Daoy (cell line): ENCODE results near the gene RNF213. TPM values are rescaled to one million over a fixed set of nuclear protein-coding genes. Genes with fewer than 3 reads are reported as not detected.
"Not testable (repeated sequence)": the region's sequence is repeated elsewhere in the genome, so short reads cannot be mapped to it uniquely, and the experiment has no call there.

Experiments used
- DNase-seq: peaks from one replicate; pipeline ENCODE4 v3.0.0-alpha.2; 2015; ENCODE audit warnings: low read depth
- total RNA-seq: library from RNA; depleted of rRNA; stranded (reverse); fragments of >200 nt; shearing (Covaris generic); gene quantifications from 2 replicates; pipeline ENCODE4 v1.2.3, GENCODE V29; 2014

RNF213 gene
- total RNA-seq, 1 experiment from 2014 or later: 19.0 TPM

- DNase-seq: no peak
Observed at GRCh38 chr17:80223838-80224497, 36.7 kb upstream of the RNF213 start.

DNA sequence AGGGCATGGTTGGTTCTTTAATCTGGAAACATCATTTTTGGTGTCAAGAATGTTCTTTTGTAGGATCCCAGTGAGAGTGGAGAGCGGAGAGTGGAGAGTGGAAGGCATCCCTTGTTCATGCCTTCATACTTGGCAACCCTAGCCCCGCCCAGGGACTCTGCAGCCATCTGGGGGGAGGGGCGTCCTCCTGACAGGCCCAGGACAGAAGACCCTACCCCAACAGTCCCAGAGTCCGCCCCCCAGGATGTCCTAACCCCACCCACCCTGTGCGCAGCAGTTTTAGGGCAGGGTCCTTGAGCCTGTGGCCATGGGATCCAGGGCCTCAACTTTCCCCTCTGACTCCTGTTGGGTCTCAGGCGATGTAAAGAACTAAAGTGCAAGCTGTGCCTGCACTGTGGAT is 36.0 kb upstream of the RNF213 start:
- DNase-seq: no peak

DNA sequence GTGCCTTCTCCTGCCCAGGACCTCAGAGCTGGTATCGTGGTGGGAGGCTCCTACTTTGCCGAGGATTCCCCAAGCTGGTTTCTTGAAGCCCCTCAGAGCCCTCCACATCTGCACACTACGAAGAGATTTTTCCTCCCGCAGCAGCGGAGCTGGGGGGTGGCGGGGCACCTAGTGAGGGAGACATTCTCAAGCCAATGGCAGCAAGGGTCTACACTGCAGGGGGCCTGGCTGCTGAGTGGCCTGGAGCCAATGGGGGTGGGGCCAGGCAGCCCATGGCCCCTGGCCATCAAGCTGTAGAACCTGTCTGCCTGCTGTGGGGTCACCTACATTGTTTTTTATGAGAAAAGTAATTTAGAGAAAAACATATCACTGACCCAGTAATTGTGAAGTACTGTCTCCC is 35.4 kb upstream of the RNF213 start:
- no peak for DNase-seq

DNA sequence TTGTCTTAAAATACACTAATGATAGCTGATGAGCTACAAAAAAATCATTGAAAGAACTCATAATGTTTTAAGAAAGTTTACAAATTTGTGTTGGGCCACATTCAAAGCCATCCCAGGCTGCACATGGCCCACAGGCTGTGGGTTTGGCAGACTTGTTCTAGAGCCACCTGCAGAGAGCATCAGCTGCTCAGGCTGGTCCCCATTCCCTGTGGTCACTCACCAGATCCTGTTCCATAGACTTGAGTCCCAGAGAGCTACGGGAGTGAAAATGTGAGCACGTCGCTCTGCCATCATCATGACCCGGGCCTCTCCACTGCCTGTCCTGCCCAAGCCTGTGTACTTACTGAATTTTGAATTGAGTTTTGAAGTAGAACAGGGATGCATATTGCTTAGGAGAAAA is 33.5 kb upstream of the RNF213 start:
- no peak for DNase-seq

DNA sequence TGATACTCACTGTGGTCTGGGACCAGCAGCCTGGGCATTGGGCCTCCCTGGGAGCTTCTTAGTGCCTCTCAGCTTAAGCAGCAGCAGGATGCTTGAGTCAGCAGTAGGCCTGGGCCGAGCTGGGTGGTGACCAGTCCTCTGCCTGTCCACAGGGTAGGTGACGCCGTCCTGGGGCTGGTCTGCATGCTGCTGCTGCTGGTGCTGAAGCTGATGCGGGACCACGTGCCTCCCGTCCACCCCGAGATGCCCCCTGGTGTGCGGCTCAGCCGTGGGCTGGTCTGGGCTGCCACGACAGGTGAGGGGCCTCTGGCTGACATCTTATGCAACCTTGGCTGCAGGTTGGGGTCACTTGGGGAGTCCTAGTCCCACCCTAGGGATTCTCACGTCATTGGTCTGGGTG is 33.0 kb upstream of the RNF213 start:
- no peak for DNase-seq

GRCh38 chr17:80228477-80228876 is 32.2 kb upstream of the RNF213 start:
- DNase-seq: no peak

DNA sequence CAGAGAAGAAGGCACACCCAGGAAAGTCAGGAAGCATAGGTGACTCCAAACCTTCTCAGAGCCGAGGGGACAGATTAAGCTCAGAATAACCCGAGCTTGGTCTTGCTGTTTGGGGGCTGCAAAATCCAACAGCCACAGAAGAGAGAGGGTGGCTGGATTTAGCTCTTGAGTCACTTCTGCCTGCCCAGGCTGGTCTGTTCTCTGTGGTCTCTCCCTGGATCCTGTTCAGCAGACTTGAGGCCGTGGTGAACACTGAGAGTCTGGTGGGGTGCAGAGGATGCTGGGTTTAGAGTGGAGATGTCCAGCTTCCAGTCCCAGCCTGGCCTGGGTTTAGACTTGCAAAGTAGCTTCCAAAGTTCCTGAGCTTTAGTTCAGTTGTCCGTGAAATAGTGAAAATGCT is 31.6 kb upstream of the RNF213 start:
- DNase-seq: no peak

DNA sequence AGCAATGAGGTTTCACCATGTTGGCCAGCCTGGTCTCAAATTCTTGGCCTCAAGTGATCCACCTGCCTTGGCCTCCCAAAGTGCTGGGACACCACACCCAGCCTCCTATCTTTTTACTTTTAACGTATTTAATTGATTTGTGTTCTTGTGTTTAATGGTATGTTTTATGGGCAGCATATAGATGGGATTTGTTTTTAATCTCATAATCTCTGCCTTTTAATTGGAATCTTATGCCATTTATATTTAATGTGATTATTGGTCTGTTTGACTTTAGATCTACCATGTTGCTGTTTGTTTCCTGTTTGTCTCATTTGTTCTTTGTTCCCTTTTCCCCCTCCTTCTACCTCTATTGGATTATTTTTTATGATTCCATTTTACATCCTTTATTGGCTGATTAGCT is 28.2 kb upstream of the RNF213 start:
- no peak for DNase-seq

GRCh38 chr17:80233202-80233601 is 27.4 kb upstream of the RNF213 start:
- no peak for DNase-seq

- no peak for DNase-seq
Observed at GRCh38 chr17:80236911-80237310, 23.7 kb upstream of the RNF213 start.

DNA sequence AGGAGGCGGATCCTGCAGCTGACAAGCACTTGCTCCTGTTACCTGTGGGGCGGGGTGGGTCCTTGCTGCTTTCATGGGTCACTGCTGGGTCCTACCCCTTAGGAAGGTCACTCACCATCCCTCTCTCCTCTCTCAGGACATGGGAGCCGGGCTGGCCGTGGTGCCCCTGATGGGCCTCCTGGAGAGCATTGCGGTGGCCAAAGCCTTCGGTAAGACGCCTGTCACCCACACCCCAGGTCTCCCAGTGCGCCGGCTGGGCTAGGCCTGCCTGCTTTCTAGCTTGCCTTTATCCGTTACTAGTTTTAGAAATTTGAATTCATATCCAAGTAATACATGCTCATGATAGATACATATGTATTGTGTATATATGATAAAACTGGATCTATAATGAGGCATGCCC is 23.3 kb upstream of the RNF213 start:
- no peak for DNase-seq

- DNase-seq: no peak
Observed at GRCh38 chr17:80242505-80242904, 18.1 kb upstream of the RNF213 start.

DNA sequence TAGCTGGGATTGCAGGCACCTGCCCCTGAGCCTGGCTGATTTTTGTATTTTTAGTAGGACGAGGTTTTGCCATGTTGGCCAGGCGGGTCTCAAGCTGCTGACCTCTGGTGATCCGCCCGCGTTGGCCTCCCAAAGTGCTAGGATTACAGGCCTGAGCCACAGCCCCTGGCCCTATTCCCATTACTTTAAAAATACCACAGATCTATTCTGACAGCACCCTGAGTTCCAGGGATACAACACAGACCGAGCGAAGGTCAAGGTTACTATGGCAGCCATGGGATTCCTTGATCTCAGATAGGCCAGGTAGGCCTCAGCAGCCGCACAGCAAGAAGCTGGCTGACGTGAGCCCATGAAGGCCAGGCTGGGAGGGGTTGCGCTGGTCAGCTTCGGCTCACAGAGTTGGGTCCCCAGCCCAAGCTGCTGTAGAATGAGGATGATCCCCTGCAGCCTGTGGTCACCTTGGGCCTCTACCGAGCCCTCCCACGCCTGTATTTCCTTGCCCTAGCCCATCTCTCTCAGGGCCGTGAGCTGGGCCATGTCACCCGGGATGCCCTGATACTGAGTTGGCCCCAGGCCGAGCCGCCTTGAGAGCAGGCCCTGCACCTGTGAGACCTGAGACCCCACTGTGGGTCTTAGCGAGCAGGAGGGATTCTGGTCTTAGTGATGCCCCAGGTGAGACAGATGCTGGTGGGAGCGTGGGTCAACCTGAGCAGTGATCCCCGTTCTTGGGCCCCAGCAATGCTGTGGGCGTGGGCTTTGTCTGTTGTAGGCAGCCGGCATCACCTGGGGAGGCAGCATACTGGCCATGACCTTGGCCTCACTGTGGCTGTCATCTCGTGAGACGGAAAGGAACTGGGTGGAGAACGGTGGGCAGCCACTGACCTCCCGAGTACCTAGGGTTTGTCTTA is 16.9 kb upstream of the RNF213 start:
- no peak for DNase-seq

- not testable (repeated sequence) for DNase-seq
Observed at GRCh38 chr17:80244448-80244847, 16.2 kb upstream of the RNF213 start.

- no peak for DNase-seq
Observed at GRCh38 chr17:80244871-80245509, 15.7 kb upstream of the RNF213 start.

GRCh38 chr17:80245566-80246265 is 14.9 kb upstream of the RNF213 start:
- no peak for DNase-seq

DNA sequence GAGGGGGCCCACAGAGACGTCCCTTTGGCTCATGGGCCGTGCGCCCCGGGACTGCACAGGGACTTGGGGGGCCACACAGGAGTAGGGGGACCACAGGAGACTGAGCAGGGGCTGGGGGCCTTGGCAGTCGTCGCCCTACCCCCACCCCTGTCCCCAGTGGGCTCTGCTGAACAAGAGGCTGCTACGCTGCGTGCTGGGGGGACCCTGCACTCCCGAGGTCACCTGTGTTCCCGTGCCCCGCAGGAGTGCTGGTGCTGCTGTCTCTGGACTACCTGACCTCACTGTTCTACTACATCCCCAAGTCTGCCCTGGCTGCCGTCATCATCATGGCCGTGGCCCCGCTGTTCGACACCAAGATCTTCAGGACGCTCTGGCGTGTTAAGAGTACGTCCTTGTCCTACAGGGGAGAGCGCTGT is 14.4 kb upstream of the RNF213 start:
- DNase-seq: no peak

- no peak for DNase-seq
Observed at GRCh38 chr17:80246726-80247125, 13.9 kb upstream of the RNF213 start.

DNA sequence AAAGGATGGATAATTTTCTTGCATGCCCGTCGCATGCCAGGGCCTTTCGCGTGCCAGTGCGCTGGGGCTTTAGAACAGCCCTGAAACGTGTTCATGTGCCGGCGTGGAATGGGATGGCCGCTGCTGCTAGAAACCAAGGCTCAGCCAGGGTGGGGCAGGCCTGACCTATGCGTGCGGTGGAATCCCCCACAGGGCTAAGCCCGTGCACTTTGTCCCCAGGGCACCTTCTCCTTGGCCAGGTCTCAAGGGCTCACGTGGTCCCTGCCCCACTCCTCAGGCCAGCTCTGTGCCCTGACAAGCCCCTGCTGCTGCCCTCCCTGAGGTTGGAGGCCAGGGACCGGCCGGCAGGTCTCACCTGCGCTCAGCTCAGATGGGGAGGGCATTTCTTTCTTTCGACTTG is 13.1 kb upstream of the RNF213 start:
- no peak for DNase-seq

DNA sequence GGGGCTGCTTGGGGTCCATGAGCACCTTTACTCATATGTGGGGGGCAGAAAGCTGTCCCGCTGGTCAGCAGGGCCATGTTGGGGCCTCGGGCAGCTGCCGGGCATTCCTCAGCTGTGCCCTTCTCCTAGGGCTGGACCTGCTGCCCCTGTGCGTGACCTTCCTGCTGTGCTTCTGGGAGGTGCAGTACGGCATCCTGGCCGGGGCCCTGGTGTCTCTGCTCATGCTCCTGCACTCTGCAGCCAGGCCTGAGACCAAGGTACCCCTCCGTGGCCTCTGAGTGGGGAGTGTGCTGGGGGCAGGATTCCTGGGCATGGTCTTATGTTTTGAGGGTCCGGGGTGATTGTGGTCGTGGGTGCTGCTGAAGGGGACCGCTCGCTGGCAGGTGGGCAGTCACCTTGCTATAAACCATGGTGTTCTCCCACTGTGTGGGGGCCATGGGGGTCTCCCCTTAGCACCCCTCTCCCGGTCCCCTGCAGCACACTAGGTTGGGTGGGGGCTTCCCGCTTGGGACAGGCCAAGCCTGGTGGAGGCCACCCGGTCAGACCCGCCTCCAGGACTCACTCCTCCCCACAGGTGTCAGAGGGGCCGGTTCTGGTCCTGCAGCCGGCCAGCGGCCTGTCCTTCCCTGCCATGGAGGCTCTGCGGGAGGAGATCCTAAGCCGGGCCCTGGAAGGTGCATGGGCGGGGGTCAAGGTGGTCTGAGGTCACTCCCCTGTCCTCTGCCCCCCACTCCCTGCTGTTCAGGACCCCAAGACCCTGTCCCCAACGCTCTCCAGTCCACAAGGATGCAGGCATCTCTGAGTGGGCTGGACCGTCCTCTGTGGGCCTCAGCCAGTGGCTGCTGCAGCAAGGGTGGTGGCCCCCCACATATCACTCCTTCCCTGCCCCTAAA is 12.4 kb upstream of the RNF213 start:
- DNase-seq: no peak
